GM13976 (cell line): Measurements from ENCODE around the gene LTO1.

Experiments
- DNase-seq: peaks from one replicate; pipeline ENCODE4 v3.0.0; 2012; ENCODE audit warnings: low spot score
- CTCF ChIP-seq: IDR thresholded peaks from 2 replicates; pipeline ENCODE4 v1.5.1; 2012; ENCODE audit warnings: borderline replicate concordance, mild to moderate bottlenecking; ENCODE audit not compliant: insufficient read depth; ENCODE audit errors: extremely low read depth, missing control alignments, control extremely low read depth
- in situ Hi-C: fragments of 300-500 bp; cut with MboI; formaldehyde crosslinking; loops from one replicate; pipeline ENCODE4 v1.12.0; 2022; ENCODE audit warnings: low sequenced_read_pairs, mixed read lengths, inconsistent platforms; ENCODE audit not compliant: unreplicated experiment

Gene LTO1

GRCh38 chr11:69651834-69652620 is 23.1 kb downstream of the LTO1 start:
- DNase-seq, result no peak
- in situ Hi-C loops, result no loop called here

GRCh38 chr11:69650832-69651344 is 24.3 kb downstream of the LTO1 start:
- no peak for TF ChIP-seq CTCF
- in situ Hi-C loops, result no loop called here

More at GRCh38 chr11:69651834-69652620, 23.1 kb downstream of the LTO1 start:
- TF ChIP-seq CTCF, result no peak

GRCh38 chr11:69650081-69650831 is 24.9 kb downstream of the LTO1 start:
- DNase-seq, result no peak
- no peak for TF ChIP-seq CTCF
- in situ Hi-C loops, result no loop called here

More at GRCh38 chr11:69650832-69651344, 24.3 kb downstream of the LTO1 start:
- no peak for DNase-seq

GRCh38 chr11:69649576-69649900 is 25.6 kb downstream of the LTO1 start:
- TF ChIP-seq CTCF, result no peak
- DNase-seq, result no peak
- in situ Hi-C loops, result loop anchor here (10.0 to 25.0 kb wide), 2 partner anchors 362 to 545 kb away; partner anchors contain the start of gene MYEOV

- in situ Hi-C loops, result loop anchor here (10.0 to 25.0 kb wide), 2 partner anchors 362 to 544 kb away; partner anchors contain the start of gene MYEOV
- TF ChIP-seq CTCF, result no peak
- no peak for DNase-seq
Observed at GRCh38 chr11:69648679-69649575, 26.2 kb downstream of the LTO1 start.
